Peyer's patch (tissue), 4 donors: ENCODE measurements around the gene CDRT15.

Experiments used
- CTCF ChIP-seq, 6 experiments: fragments of 450-650 bp in 4 of 6; fragments of 200-600 bp in 2 of 6; sonication (generic) in 1 of 6; IDR thresholded peaks; one replicate each; pipeline ENCODE4 v1.5.1; 2017 to 2019; ENCODE audit warnings: antibody characterized with exemption in 6 of 6, mild to moderate bottlenecking in 3 of 6, moderate library complexity in 1 of 6
- POLR2A ChIP-seq, 2 donors: fragments of 450-650 bp; IDR thresholded peaks; one replicate each; pipeline ENCODE4 v1.5.1; 2017; ENCODE audit warnings: antibody characterized with exemption in 2 of 2, mild to moderate bottlenecking in 2 of 2, moderate library complexity in 2 of 2

DNA sequence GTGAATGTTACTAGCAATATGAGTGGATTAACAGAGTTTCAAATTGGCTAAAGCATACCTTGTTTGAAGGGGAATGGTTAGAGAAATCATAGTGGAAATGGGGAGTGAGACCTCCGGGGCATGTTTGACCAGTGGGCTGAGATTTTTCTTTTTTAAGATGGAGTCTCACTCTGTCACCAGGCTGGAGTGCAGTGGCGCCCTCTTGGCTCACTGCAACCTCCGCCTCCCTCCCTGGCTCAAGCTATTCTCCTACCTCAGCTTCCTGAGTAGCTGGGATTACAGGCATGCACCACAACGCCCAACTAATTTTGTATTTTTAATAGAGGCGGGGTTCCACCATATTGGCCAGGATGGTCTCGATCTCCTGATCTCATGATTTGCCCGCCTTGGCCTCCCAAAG is 9.6 kb downstream of the CDRT15 start:
- TF ChIP-seq CTCF (IDR thresholded peaks at IDR 0.05) = no peak
- no peak for TF ChIP-seq POLR2A (IDR thresholded peaks at IDR 0.05)
